ENCODE data around the gene CACNA2D2. TPM values are rescaled to one million over a fixed set of nuclear protein-coding genes. Genes with fewer than 3 reads are reported as not detected.

CACNA2D2 gene
- total RNA-seq = 1 to 10 TPM in 1 of 2 experiments, under 1 TPM in 1; 0.56 to 1.1 TPM

GRCh38 chr3:50503504-50504342, at the start of gene CACNA2D2:
Gene CACNA2D2 (minus strand): TSS chr3:50503634. CDS start chr3:50503423, 211 bp downstream.
- peaks cover 6% of the 10 kb centered on the region for H3K4me1 Mint-ChIP-seq
- CTCF ChIA-PET = interaction anchor here (1.1 to 2.0 kb wide), 3 partner anchors 10 to 68 kb away, joined by 3 to 5 read pairs (median 3); no protein-coding TSS in a partner anchor
- H3K4me3 Mint-ChIP-seq = peak within 1 kb of the TSS; percentile 20
- H3K27ac Mint-ChIP-seq = no peak within 1 kb of the TSS
- DNase-seq (peak; percentile 67), ATAC-seq (peak; percentile 90)
- no peaks in the 10 kb centered on the region for H3K36me3 Mint-ChIP-seq
- H3K9me3 Mint-ChIP-seq (ENCODE audit: low read depth) = no peaks in the 10 kb centered on the region
- peaks cover 52% of the 10 kb centered on the region for H3K27me3 Mint-ChIP-seq

GRCh38 chr3:50552598-50552997, 49.2 kb upstream of the CACNA2D2 start:
- CTCF ChIA-PET = interaction anchor here (1.6 to 4.3 kb wide), 2 partner anchors 10 to 204 kb away, joined by 5 to 22 read pairs; no protein-coding TSS in a partner anchor
- H3K4me3 Mint-ChIP-seq = no peak overlapping the region

GRCh38 chr3:50551681-50552435, 48.4 kb upstream of the CACNA2D2 start:
- ATAC-seq (no peak), DNase-seq (no peak)
- no peaks in the 10 kb centered on the region for H3K36me3 Mint-ChIP-seq
- H3K9me3 Mint-ChIP-seq (ENCODE audit: low read depth) = no peaks in the 10 kb centered on the region
- no peaks in the 10 kb centered on the region for H3K27me3 Mint-ChIP-seq
- peaks cover 5% of the 10 kb centered on the region for H3K4me1 Mint-ChIP-seq
- H3K27ac Mint-ChIP-seq = no peak overlapping the region
- no peak overlapping the region for H3K4me3 Mint-ChIP-seq
- CTCF ChIA-PET = interaction anchor here (1.0 to 4.3 kb wide), 9 partner anchors 9 to 203 kb away, joined by 3 to 22 read pairs (median 3); partner anchors contain the start of genes CYB561D2 and NPRL2

More at GRCh38 chr3:50552598-50552997, 49.2 kb upstream of the CACNA2D2 start:
- no peaks in the 10 kb centered on the region for H3K27me3 Mint-ChIP-seq
- no peaks in the 10 kb centered on the region for H3K36me3 Mint-ChIP-seq
- DNase-seq (no peak), ATAC-seq (no peak)
- no peaks in the 10 kb centered on the region for H3K9me3 Mint-ChIP-seq (ENCODE audit: low read depth)
- no peak overlapping the region for H3K27ac Mint-ChIP-seq
- peaks cover 5% of the 10 kb centered on the region for H3K4me1 Mint-ChIP-seq

GRCh38 chr3:50551054-50551659, 47.7 kb upstream of the CACNA2D2 start:
- Mint-ChIP-seq H3K27ac (no peak overlapping the region), H3K36me3 (no peaks in the 10 kb centered on the region), H3K9me3 (ENCODE audit: low read depth) (no peaks in the 10 kb centered on the region), H3K4me1 (peaks cover 5% of the 10 kb centered on the region), H3K27me3 (no peaks in the 10 kb centered on the region), H3K4me3 (no peak overlapping the region)
- CTCF ChIA-PET = interaction anchor here (0.6 to 4.3 kb wide), 12 partner anchors 9 to 415 kb away, joined by 3 to 22 read pairs (median 3); partner anchors contain the start of genes CYB561D2 and NPRL2
- DNase-seq (no peak), ATAC-seq (no peak)

- Mint-ChIP-seq H3K36me3 (no peaks in the 10 kb centered on the region), H3K4me1 (peaks cover 5% of the 10 kb centered on the region), H3K27ac (no peak overlapping the region), H3K9me3 (ENCODE audit: low read depth) (no peaks in the 10 kb centered on the region), H3K4me3 (no peak overlapping the region), H3K27me3 (no peaks in the 10 kb centered on the region)
- ATAC-seq = peak; percentile 73
- CTCF ChIA-PET = interaction anchor here (0.6 to 4.3 kb wide), 15 partner anchors 8 to 416 kb away, joined by 3 to 22 read pairs (median 3); no protein-coding TSS in a partner anchor
- DNase-seq = peak; percentile 80
Measured at GRCh38 chr3:50550079-50550736, 46.8 kb upstream of the CACNA2D2 start.

GRCh38 chr3:50549226-50549625, 45.8 kb upstream of the CACNA2D2 start:
- Mint-ChIP-seq H3K4me3 (no peak overlapping the region), H3K27me3 (peaks cover 3% of the 10 kb centered on the region), H3K27ac (no peak overlapping the region), H3K9me3 (ENCODE audit: low read depth) (no peaks in the 10 kb centered on the region), H3K36me3 (no peaks in the 10 kb centered on the region), H3K4me1 (no peaks in the 10 kb centered on the region)
- CTCF ChIA-PET = interaction anchor here (0.7 to 4.2 kb wide), 12 partner anchors 9 to 200 kb away, joined by 3 to 18 read pairs (median 3); no protein-coding TSS in a partner anchor
- DNase-seq = no peak
- ATAC-seq = no peak

- H3K27ac Mint-ChIP-seq = no peak overlapping the region
Measured at GRCh38 chr3:50545781-50546180, 42.3 kb upstream of the CACNA2D2 start.

GRCh38 chr3:50542177-50543034, 39.0 kb upstream of the CACNA2D2 start:
- CTCF ChIA-PET = interaction anchor here (0.5 to 5.0 kb wide), 60 partner anchors 10 to 829 kb away, joined by 3 to 79 read pairs (median 4); partner anchors contain the start of genes C3orf18, CISH, CYB561D2 and HEMK1
- Mint-ChIP-seq H3K27ac (no peak overlapping the region), H3K27me3 (peaks cover 21% of the 10 kb centered on the region), H3K9me3 (ENCODE audit: low read depth) (no peaks in the 10 kb centered on the region), H3K4me3 (no peak overlapping the region), H3K4me1 (no peaks in the 10 kb centered on the region), H3K36me3 (no peaks in the 10 kb centered on the region)
- DNase-seq (peak; percentile 64), ATAC-seq (peak; percentile 74)

More at GRCh38 chr3:50545781-50546180, 42.3 kb upstream of the CACNA2D2 start:
- no peaks in the 10 kb centered on the region for H3K4me1 Mint-ChIP-seq
- H3K36me3 Mint-ChIP-seq = no peaks in the 10 kb centered on the region
- no peak for DNase-seq
- no peak for ATAC-seq
- H3K4me3 Mint-ChIP-seq = no peak overlapping the region
- CTCF ChIA-PET = interaction anchor here (1.2 kb wide), 1 partner anchor 197 kb away, joined by 3 read pairs; no protein-coding TSS in a partner anchor
- H3K9me3 Mint-ChIP-seq (ENCODE audit: low read depth) = no peaks in the 10 kb centered on the region
- peaks cover 3% of the 10 kb centered on the region for H3K27me3 Mint-ChIP-seq

- no peak overlapping the region for H3K4me3 Mint-ChIP-seq
- no peaks in the 10 kb centered on the region for H3K9me3 Mint-ChIP-seq (ENCODE audit: low read depth)
- DNase-seq = no peak
- peaks cover 20% of the 10 kb centered on the region for H3K27me3 Mint-ChIP-seq
- no peak overlapping the region for H3K27ac Mint-ChIP-seq
- ATAC-seq = no peak
- no peaks in the 10 kb centered on the region for H3K4me1 Mint-ChIP-seq
- CTCF ChIA-PET = interaction anchor here (1.4 to 5.0 kb wide), 2 partner anchors 18 to 192 kb away, joined by 4 to 64 read pairs; partner anchors contain the start of genes CYB561D2, NPRL2 and ZMYND10
- H3K36me3 Mint-ChIP-seq = no peaks in the 10 kb centered on the region
Measured at GRCh38 chr3:50539356-50540286, 36.2 kb upstream of the CACNA2D2 start.

GRCh38 chr3:50537421-50538129, 34.1 kb upstream of the CACNA2D2 start:
- Mint-ChIP-seq H3K4me3 (no peak overlapping the region), H3K4me1 (no peaks in the 10 kb centered on the region), H3K27ac (no peak overlapping the region), H3K36me3 (no peaks in the 10 kb centered on the region), H3K27me3 (peaks cover 26% of the 10 kb centered on the region), H3K9me3 (ENCODE audit: low read depth) (no peaks in the 10 kb centered on the region)
- ATAC-seq = no peak
- CTCF ChIA-PET = interaction anchor here (0.9 to 1.4 kb wide), 2 partner anchors 12 to 102 kb away, joined by 4 to 5 read pairs; no protein-coding TSS in a partner anchor
- DNase-seq = no peak

Data from activated CD8-positive, alpha-beta memory T cell treated with anti-CD3 and anti-CD28 coated beads, Interleukin-2, amount 10 ng/mL, durations not matched to agents 7 days and 5 days (primary cell).